K562 (cell line): ENCODE results near the gene TLR3.

Experiments
- ZNF76 ChIP-seq: fragments of 250-450 bp; sonication (Bioruptor Pico); IDR thresholded peaks from 2 replicates; pipeline ENCODE4 v1.4.0; 2020; ENCODE audit warnings: mild to moderate bottlenecking, moderate library complexity, borderline replicate concordance
- TF ChIP-seq, protein P1 (sequence below): fragments of 450-650 bp; IDR thresholded peaks from 2 replicates; pipeline ENCODE4 v1.6.1; 2017; ENCODE audit warnings: antibody characterized with exemption

DNA sequence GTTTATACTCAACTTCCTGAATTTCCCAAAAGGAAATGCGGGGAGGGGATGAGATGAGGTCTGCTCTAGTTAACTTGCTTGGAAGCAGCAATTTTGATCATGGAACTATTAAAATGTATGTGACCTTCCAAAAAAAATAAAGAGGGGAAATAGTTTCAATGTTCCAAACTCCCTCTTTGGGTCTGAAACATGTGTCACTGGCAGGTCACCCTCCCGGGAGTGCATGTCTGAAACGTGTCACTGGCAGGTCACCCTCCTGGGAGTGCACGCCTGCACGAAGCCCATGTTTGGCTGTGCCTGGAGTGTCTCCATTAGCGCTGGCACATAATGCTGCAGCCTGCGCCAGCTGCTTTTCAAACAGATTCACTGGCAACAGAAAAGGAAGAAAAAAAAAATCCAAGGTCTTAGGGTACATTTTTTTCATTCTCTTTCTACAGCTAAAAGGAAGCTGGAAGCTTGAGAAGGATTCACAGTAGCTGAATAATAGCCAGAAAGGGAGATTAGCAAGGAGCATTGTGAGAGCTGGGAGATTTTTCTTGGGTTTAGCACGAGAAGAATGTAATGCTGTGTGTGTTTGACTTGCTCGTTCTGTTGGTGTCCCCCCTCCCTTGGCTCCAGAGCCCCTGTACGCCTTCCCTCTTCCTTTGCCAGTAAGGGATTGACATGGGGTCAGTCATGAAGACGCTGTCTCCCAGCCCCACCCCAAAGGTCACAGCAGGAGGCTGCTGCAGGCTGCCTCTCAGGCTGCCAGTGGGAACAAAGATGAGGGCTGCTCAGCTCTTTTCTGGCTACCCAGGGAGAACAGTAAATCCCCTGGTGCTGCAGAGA lies 39.2 kb upstream of the TLR3 start:
- TF ChIP-seq ZNF76, result no peak
- TF ChIP-seq, protein P1, sequence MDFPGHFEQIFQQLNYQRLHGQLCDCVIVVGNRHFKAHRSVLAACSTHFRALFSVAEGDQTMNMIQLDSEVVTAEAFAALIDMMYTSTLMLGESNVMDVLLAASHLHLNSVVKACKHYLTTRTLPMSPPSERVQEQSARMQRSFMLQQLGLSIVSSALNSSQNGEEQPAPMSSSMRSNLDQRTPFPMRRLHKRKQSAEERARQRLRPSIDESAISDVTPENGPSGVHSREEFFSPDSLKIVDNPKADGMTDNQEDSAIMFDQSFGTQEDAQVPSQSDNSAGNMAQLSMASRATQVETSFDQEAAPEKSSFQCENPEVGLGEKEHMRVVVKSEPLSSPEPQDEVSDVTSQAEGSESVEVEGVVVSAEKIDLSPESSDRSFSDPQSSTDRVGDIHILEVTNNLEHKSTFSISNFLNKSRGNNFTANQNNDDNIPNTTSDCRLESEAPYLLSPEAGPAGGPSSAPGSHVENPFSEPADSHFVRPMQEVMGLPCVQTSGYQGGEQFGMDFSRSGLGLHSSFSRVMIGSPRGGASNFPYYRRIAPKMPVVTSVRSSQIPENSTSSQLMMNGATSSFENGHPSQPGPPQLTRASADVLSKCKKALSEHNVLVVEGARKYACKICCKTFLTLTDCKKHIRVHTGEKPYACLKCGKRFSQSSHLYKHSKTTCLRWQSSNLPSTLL, result no peak
